GM18909 (cell line): ENCODE data around the gene FCHSD2.

Experiments
- ATAC-seq: cut with Tn5 transposase; IDR thresholded peaks from one replicate; pipeline ENCODE4 v1.9.1; 2021; ENCODE audit warnings: mild to moderate bottlenecking; ENCODE audit not compliant: unreplicated experiment, poor library complexity

FCHSD2 gene

GRCh38 chr11:73142128-73142377, at the start of gene FCHSD2:
TSS of gene FCHSD2 (minus strand) at chr11:73142318. CDS start at chr11:73141877, 441 bp downstream.
- no peak for ATAC-seq

- no peak for ATAC-seq
Measured at GRCh38 chr11:73191151-73191550, 49.0 kb upstream of the FCHSD2 start.

- ATAC-seq = no peak
Measured at GRCh38 chr11:73190557-73190885, 48.4 kb upstream of the FCHSD2 start.

GRCh38 chr11:73189723-73190556, 47.8 kb upstream of the FCHSD2 start:
- ATAC-seq = no peak

GRCh38 chr11:73189315-73189714, 47.2 kb upstream of the FCHSD2 start:
- ATAC-seq = peak; percentile 41

- ATAC-seq = no peak
Measured at GRCh38 chr11:73188301-73188700, 46.2 kb upstream of the FCHSD2 start.

GRCh38 chr11:73187854-73188253, 45.7 kb upstream of the FCHSD2 start:
- no peak for ATAC-seq

- ATAC-seq = no peak
Measured at GRCh38 chr11:73186886-73187285, 44.8 kb upstream of the FCHSD2 start.

- ATAC-seq = no peak
Measured at GRCh38 chr11:73186294-73186850, 44.3 kb upstream of the FCHSD2 start.

- no peak for ATAC-seq
Measured at GRCh38 chr11:73185680-73186293, 43.7 kb upstream of the FCHSD2 start.

GRCh38 chr11:73184953-73185671, 43.0 kb upstream of the FCHSD2 start:
- ATAC-seq = no peak

- no peak for ATAC-seq
Measured at GRCh38 chr11:73182824-73183321, 40.8 kb upstream of the FCHSD2 start.

GRCh38 chr11:73178681-73179080, 36.6 kb upstream of the FCHSD2 start:
- ATAC-seq = no peak

GRCh38 chr11:73177778-73178539, 35.8 kb upstream of the FCHSD2 start:
- peak; percentile 80 for ATAC-seq

GRCh38 chr11:73177380-73177777, 35.3 kb upstream of the FCHSD2 start:
- no peak for ATAC-seq

GRCh38 chr11:73176874-73177155, 34.7 kb upstream of the FCHSD2 start:
- no peak for ATAC-seq

- no peak for ATAC-seq
Measured at GRCh38 chr11:73176145-73176873, 34.2 kb upstream of the FCHSD2 start.

GRCh38 chr11:73175551-73176144, 33.5 kb upstream of the FCHSD2 start:
- ATAC-seq = no peak

- no peak for ATAC-seq
Measured at GRCh38 chr11:73174495-73174791, 32.3 kb upstream of the FCHSD2 start.
